ENCODE results near the gene GSTM2.

DNA sequence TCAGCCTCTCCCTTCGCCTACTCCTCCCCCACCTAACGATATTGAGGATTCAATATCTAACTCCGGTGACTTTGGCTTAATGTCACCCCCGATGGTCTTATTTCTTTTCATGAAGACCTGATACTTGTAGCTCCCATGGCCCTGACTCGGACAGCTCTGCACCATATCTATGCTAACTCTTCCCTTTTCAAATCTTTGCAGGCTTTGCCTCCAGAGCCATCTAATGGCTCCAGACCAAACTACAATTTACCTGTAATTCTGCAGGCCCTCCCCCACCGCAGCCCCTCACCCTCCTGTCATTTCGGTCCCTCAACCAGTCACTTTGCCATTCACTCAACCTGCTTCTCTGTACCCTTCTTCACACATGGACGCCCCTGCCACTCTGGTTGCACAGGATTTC lies 36.3 kb downstream of the GSTM2 start:
- TF ChIP-seq, protein P1, sequence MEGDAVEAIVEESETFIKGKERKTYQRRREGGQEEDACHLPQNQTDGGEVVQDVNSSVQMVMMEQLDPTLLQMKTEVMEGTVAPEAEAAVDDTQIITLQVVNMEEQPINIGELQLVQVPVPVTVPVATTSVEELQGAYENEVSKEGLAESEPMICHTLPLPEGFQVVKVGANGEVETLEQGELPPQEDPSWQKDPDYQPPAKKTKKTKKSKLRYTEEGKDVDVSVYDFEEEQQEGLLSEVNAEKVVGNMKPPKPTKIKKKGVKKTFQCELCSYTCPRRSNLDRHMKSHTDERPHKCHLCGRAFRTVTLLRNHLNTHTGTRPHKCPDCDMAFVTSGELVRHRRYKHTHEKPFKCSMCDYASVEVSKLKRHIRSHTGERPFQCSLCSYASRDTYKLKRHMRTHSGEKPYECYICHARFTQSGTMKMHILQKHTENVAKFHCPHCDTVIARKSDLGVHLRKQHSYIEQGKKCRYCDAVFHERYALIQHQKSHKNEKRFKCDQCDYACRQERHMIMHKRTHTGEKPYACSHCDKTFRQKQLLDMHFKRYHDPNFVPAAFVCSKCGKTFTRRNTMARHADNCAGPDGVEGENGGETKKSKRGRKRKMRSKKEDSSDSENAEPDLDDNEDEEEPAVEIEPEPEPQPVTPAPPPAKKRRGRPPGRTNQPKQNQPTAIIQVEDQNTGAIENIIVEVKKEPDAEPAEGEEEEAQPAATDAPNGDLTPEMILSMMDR (IDR thresholded peaks at IDR 0.05): peak in 3 of 6 experiments; percentile 41 to 45 (median 45)
- TF ChIP-seq POLR2A (IDR thresholded peaks at IDR 0.05): no peak
